A673 (cell line): Measurements from ENCODE around the gene SNCAIP.

ENCODE experiments used
- EZH2 ChIP-seq: fragments of 200-600 bp; sonication (generic); IDR thresholded peaks from 2 replicates; pipeline ENCODE4 v1.6.1; 2017; ENCODE audit warnings: borderline replicate concordance, low read depth, mild to moderate bottlenecking, mixed read lengths, antibody characterized with exemption, low read length; ENCODE audit not compliant: poor library complexity, severe bottlenecking
- TF ChIP-seq, protein P1 (sequence below): fragments of 300-800, 200-600 bp; sonication (generic); conservative IDR thresholded peaks from 2 replicates; pipeline ENCODE4 v1.5.1; 2017; ENCODE audit warnings: low read depth, mild to moderate bottlenecking, antibody characterized with exemption, low read length, moderate library complexity, mixed read lengths

DNA sequence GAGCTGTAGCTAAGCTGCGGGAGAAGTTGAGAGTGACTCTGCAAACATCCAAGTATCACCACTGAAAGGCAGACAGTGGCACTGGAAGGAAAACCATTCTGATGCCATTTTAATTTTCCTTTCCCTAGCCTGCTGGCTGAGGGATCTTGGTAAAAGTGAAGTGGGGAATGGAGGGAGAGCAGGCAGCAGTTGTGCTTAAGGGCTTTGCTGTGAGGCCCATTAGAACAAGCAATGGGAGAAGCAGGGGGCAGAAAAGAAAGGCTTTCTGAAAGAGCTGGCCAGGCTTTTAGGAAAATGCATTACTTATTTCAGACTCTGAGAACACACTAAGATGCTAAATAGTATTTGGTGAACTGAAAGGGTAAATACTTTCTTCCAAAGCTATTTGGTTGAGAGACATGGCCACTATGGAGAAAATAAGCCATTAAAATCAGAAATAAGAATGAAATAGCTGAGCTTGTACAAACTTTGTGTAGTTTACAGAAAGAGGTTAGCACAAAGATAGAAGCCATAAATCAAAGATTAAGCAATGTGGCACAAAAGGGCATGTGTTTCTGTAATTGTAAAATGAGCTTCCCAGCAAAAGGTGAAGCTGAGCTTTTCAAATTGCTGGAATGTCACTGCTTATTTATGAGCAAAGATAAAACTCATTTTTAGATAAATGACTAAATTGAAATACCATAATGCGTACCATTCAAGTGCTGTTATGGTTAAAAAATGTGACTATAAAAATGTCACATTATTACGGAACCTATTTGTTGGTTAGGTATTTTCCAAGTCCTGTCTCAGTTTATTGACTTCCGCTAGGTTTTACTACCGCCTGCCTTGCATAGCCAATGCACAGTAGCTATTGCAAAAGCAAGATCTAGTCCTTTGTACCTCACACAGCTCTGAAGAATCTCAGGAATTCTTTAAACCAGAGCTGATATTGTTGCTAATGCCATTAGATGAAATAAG is 20.8 kb downstream of the SNCAIP start:
- TF ChIP-seq, protein P1, sequence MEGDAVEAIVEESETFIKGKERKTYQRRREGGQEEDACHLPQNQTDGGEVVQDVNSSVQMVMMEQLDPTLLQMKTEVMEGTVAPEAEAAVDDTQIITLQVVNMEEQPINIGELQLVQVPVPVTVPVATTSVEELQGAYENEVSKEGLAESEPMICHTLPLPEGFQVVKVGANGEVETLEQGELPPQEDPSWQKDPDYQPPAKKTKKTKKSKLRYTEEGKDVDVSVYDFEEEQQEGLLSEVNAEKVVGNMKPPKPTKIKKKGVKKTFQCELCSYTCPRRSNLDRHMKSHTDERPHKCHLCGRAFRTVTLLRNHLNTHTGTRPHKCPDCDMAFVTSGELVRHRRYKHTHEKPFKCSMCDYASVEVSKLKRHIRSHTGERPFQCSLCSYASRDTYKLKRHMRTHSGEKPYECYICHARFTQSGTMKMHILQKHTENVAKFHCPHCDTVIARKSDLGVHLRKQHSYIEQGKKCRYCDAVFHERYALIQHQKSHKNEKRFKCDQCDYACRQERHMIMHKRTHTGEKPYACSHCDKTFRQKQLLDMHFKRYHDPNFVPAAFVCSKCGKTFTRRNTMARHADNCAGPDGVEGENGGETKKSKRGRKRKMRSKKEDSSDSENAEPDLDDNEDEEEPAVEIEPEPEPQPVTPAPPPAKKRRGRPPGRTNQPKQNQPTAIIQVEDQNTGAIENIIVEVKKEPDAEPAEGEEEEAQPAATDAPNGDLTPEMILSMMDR: no peak
- TF ChIP-seq EZH2: no peak
